RWPE2 (cell line): Measurements from ENCODE around the gene IKZF3.

Source experiments
- ATAC-seq: fragments of 200-7000 bp; cut with Tn5 transposase; 3 replicates; pipeline ENCODE4 v1.9.1; 2021; ENCODE audit warnings: low read depth
- DNase-seq: peaks from one replicate; pipeline ENCODE4 v3.0.0-alpha.2; 2020; ENCODE audit warnings: low spot score
- H3K27ac ChIP-seq: fragments of 450-650 bp; 2 replicates; pipeline ENCODE4 v1.5.1; 2017; ENCODE audit warnings: mild to moderate bottlenecking; ENCODE audit not compliant: poor library complexity, severe bottlenecking
- H3K27me3 ChIP-seq: fragments of 250-450 bp; sonication (Bioruptor Pico); 2 replicates; pipeline ENCODE4 v1.5.1; 2021; ENCODE audit warnings: mild to moderate bottlenecking, moderate library complexity; ENCODE audit not compliant: insufficient read depth, poor library complexity, severe bottlenecking
- H3K36me3 ChIP-seq: fragments of 250-450 bp; sonication (Bioruptor Pico); 2 replicates; pipeline ENCODE4 v1.5.1; 2020; ENCODE audit warnings: low read depth, mild to moderate bottlenecking, moderate library complexity
- H3K4me1 ChIP-seq: fragments of 250-450 bp; sonication (Bioruptor Pico); 2 replicates; pipeline ENCODE4 v1.5.1; 2021; ENCODE audit warnings: mild to moderate bottlenecking, moderate library complexity; ENCODE audit not compliant: insufficient read depth, poor library complexity, severe bottlenecking
- H3K4me3 ChIP-seq: fragments of 250-450 bp; sonication (Bioruptor Pico); 2 replicates; pipeline ENCODE4 v1.5.1; 2021; ENCODE audit warnings: mild to moderate bottlenecking, moderate library complexity; ENCODE audit not compliant: severe bottlenecking
- H3K9me3 ChIP-seq: fragments of 250-450 bp; sonication (Bioruptor Pico); 2 replicates; pipeline ENCODE4 v1.5.1; 2021; ENCODE audit warnings: mild to moderate bottlenecking, moderate library complexity; ENCODE audit not compliant: severe bottlenecking
- TF ChIP-seq, protein P1 (sequence below): fragments of 450-650 bp; IDR thresholded peaks from one replicate; pipeline ENCODE4 v1.5.1; 2017; ENCODE audit warnings: mild to moderate bottlenecking, moderate library complexity; ENCODE audit not compliant: poor library complexity, severe bottlenecking

The IKZF3 gene

GRCh38 chr17:39732586-39732985 lies 131.5 kb downstream of the IKZF3 start:
- ATAC-seq (no peak), DNase-seq (no peak)
- Histone ChIP-seq H3K27ac (no peak overlapping the region), H3K4me1 (no peaks in the 10 kb centered on the region), H3K27me3 (no peaks in the 10 kb centered on the region), H3K36me3 (peaks cover 16% of the 10 kb centered on the region), H3K4me3 (no peak overlapping the region), H3K9me3 (no peaks in the 10 kb centered on the region)
- TF ChIP-seq, protein P1, sequence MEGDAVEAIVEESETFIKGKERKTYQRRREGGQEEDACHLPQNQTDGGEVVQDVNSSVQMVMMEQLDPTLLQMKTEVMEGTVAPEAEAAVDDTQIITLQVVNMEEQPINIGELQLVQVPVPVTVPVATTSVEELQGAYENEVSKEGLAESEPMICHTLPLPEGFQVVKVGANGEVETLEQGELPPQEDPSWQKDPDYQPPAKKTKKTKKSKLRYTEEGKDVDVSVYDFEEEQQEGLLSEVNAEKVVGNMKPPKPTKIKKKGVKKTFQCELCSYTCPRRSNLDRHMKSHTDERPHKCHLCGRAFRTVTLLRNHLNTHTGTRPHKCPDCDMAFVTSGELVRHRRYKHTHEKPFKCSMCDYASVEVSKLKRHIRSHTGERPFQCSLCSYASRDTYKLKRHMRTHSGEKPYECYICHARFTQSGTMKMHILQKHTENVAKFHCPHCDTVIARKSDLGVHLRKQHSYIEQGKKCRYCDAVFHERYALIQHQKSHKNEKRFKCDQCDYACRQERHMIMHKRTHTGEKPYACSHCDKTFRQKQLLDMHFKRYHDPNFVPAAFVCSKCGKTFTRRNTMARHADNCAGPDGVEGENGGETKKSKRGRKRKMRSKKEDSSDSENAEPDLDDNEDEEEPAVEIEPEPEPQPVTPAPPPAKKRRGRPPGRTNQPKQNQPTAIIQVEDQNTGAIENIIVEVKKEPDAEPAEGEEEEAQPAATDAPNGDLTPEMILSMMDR, result no peak

DNA sequence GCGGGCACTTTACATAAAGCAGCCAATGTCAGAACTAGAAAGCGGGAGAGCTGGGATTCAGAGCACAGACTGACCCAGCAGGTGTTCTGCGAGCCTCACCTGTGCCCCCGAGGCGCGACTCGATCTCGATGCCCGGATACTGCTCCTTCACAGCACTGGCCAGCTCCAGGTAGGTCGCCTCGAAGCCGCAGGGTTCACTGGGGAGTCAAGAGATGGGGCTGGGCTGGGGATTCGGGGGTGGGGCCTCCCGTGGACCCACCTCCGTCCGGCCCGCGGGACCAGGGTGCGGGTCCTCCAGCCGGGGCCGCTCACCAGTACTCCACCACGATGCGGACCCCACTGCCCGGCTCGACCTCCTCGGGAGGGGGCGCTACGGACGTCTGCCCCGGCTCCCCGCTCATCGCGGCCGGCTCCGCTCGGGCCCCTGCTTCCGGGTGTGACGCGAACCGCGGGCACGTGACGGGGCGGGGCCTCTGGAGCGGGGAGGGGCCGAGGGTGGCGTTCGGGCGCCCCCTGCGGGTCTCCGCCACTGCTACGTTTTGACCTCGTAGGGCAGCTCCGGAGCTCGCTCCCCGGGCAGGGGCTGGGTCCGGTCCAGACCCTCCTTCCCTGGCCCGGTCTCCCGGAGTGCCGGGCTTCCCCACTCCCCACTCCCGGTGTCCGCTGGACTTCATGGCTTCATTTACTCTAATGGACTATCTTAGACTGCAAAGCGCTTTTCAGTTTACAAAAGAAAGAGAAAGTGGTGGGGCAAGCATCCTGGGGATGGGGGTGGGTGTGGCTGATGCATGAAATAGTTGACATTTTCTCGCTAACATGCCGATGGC lies 133.8 kb downstream of the IKZF3 start, which contains the start of gene MIEN1:
MIEN1 (minus strand) TSS at position 438 of the 827 bp plus-strand sequence; CDS start at position 401, 37 bp downstream.
- Histone ChIP-seq H3K27me3 (no peaks in the 10 kb centered on the region), H3K27ac (peak within 1 kb of the TSS; percentile 25)
- no peak for DNase-seq

DNA sequence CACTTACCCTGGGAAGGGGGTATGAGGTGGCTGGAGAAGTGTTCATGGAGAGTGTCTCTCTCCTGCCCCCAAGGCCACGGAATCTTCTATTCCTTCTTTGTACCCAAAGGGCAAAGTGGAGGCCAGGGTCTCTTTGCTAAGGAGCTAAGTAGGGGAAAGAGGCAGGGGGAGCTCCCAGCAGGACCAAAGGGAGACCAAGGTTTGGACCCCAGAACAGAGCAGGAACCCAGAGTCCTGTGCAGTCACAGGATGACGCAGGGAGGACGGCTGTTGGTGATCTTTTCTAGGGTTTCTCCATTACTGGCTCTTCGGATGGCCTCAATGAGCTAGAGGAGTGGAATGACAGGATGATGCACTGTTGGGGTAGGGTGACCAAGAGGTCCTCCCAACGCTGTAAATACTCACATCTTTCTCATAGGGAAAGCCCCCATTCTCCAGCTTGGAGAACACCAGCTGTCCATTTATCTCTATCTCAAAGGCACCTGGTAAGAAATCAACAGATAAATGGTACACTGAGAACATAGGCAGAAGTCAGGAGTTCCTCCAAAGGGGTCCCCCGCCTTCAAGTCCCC lies 134.7 kb downstream of the IKZF3 start:
- no peaks in the 10 kb centered on the region for H3K27me3 ChIP-seq
- no peak for DNase-seq
- H3K4me3 ChIP-seq, result peak overlapping the region; percentile 95
- H3K4me1 ChIP-seq, result no peaks in the 10 kb centered on the region
- H3K36me3 ChIP-seq, result peaks cover 29% of the 10 kb centered on the region
- H3K9me3 ChIP-seq, result no peaks in the 10 kb centered on the region
- peak overlapping the region; percentile 25 for H3K27ac ChIP-seq
- TF ChIP-seq, protein P1, result no peak
- ATAC-seq, result no peak

More for the DNA sequence above, 133.8 kb downstream of the IKZF3 start, which contains the start of gene MIEN1:
- TF ChIP-seq, protein P1, result peak; percentile 96
- ATAC-seq, result peak; percentile 81
- H3K36me3 ChIP-seq, result peaks cover 29% of the 10 kb centered on the region
- no peaks in the 10 kb centered on the region for H3K4me1 ChIP-seq
- no peaks in the 10 kb centered on the region for H3K9me3 ChIP-seq
- peak within 1 kb of the TSS; percentile 95 for H3K4me3 ChIP-seq

- Histone ChIP-seq H3K4me3 (no peak overlapping the region), H3K36me3 (peaks cover 29% of the 10 kb centered on the region), H3K27ac (no peak overlapping the region), H3K9me3 (no peaks in the 10 kb centered on the region), H3K4me1 (no peaks in the 10 kb centered on the region), H3K27me3 (no peaks in the 10 kb centered on the region)
- ATAC-seq (no peak), DNase-seq (no peak)
- TF ChIP-seq, protein P1, result no peak
Observed at GRCh38 chr17:39727556-39727955, 136.6 kb downstream of the IKZF3 start.
